HEK293 (cell line): ENCODE measurements around the gene NAA25.

ENCODE experiments used
- CTCF ChIP-seq: fragments of 450-650 bp; formaldehyde crosslinking; IDR thresholded peaks from 2 replicates; pipeline ENCODE4 v1.5.1; 2016; ENCODE audit warnings: missing biosample characterization, missing genetic modification characterization
- OSR2 ChIP-seq: fragments of 450-650 bp; formaldehyde crosslinking; IDR thresholded peaks from 2 replicates; pipeline ENCODE4 v1.5.1; 2016; ENCODE audit warnings: missing biosample characterization, missing genetic modification characterization
- PRDM10 ChIP-seq: fragments of 450-650 bp; formaldehyde crosslinking; IDR thresholded peaks from 2 replicates; pipeline ENCODE4 v1.5.1; 2016; ENCODE audit warnings: missing biosample characterization, missing genetic modification characterization
- SETDB1 ChIP-seq: IDR thresholded peaks from one replicate; pipeline ENCODE4 v1.6.1; 2017; ENCODE audit warnings: mild to moderate bottlenecking, low read length, moderate library complexity, mixed read lengths; ENCODE audit not compliant: insufficient read length
- SP7 ChIP-seq: fragments of 450-650 bp; formaldehyde crosslinking; IDR thresholded peaks from 2 replicates; pipeline ENCODE4 v1.5.1; 2016; ENCODE audit warnings: missing biosample characterization, missing genetic modification characterization
- ZBTB48 ChIP-seq: fragments of 450-650 bp; formaldehyde crosslinking; IDR thresholded peaks from 2 replicates; pipeline ENCODE4 v1.5.1; 2016; ENCODE audit warnings: missing biosample characterization, missing genetic modification characterization
- ZBTB6 ChIP-seq: fragments of 450-650 bp; formaldehyde crosslinking; IDR thresholded peaks from 2 replicates; pipeline ENCODE4 v1.5.1; 2017; ENCODE audit warnings: missing biosample characterization, missing genetic modification characterization
- ZBTB7A ChIP-seq: fragments of 450-650 bp; formaldehyde crosslinking; IDR thresholded peaks from 2 replicates; pipeline ENCODE4 v1.5.1; 2016; ENCODE audit warnings: low read depth, missing biosample characterization, missing genetic modification characterization
- ZIC2 ChIP-seq: fragments of 450-650 bp; formaldehyde crosslinking; IDR thresholded peaks from 2 replicates; pipeline ENCODE4 v1.5.1; 2016; ENCODE audit warnings: missing biosample characterization, missing genetic modification characterization
- ZNF10 ChIP-seq: fragments of 450-650 bp; formaldehyde crosslinking; IDR thresholded peaks from 2 replicates; pipeline ENCODE4 v1.5.1; 2017; ENCODE audit warnings: missing biosample characterization, missing genetic modification characterization
- ZNF121 ChIP-seq: fragments of 450-650 bp; formaldehyde crosslinking; IDR thresholded peaks from 2 replicates; pipeline ENCODE4 v1.5.1; 2016; ENCODE audit warnings: missing biosample characterization, missing genetic modification characterization
- ZNF132 ChIP-seq: fragments of 450-650 bp; formaldehyde crosslinking; IDR thresholded peaks from 2 replicates; pipeline ENCODE4 v1.5.1; 2017; ENCODE audit warnings: missing biosample characterization, missing genetic modification characterization, borderline replicate concordance
- ZNF202 ChIP-seq: fragments of 450-650 bp; formaldehyde crosslinking; IDR thresholded peaks from 2 replicates; pipeline ENCODE4 v1.5.1; 2016; ENCODE audit warnings: missing biosample characterization, missing genetic modification characterization, borderline replicate concordance
- ZNF24 ChIP-seq: fragments of 450-650 bp; formaldehyde crosslinking; IDR thresholded peaks from 2 replicates; pipeline ENCODE4 v1.5.1; 2016; ENCODE audit warnings: missing biosample characterization, missing genetic modification characterization
- ZNF266 ChIP-seq: fragments of 450-650 bp; formaldehyde crosslinking; IDR thresholded peaks from 2 replicates; pipeline ENCODE4 v1.5.1; 2016; ENCODE audit warnings: missing biosample characterization, missing genetic modification characterization, low read depth
- ZNF292 ChIP-seq: fragments of 450-650 bp; formaldehyde crosslinking; IDR thresholded peaks from 2 replicates; pipeline ENCODE4 v1.5.1; 2016; ENCODE audit warnings: low read depth, missing biosample characterization, missing genetic modification characterization, borderline replicate concordance
- ZNF350 ChIP-seq: fragments of 450-650 bp; formaldehyde crosslinking; IDR thresholded peaks from 2 replicates; pipeline ENCODE4 v1.5.0; 2017; ENCODE audit warnings: missing biosample characterization, mild to moderate bottlenecking, missing genetic modification characterization
- ZNF449 ChIP-seq: fragments of 450-650 bp; formaldehyde crosslinking; IDR thresholded peaks from 2 replicates; pipeline ENCODE4 v1.5.1; 2017; ENCODE audit warnings: missing biosample characterization, mild to moderate bottlenecking, missing genetic modification characterization, moderate library complexity
- ZNF488 ChIP-seq: fragments of 450-650 bp; formaldehyde crosslinking; IDR thresholded peaks from 2 replicates; pipeline ENCODE4 v1.5.1; 2016; ENCODE audit warnings: missing biosample characterization, missing genetic modification characterization
- ZNF658 ChIP-seq: fragments of 450-650 bp; formaldehyde crosslinking; IDR thresholded peaks from 2 replicates; pipeline ENCODE4; 2016; ENCODE audit warnings: missing biosample characterization, missing genetic modification characterization
- ZNF677 ChIP-seq: fragments of 450-650 bp; IDR thresholded peaks from 2 replicates; pipeline ENCODE4 v1.5.0; 2018; ENCODE audit warnings: missing biosample characterization, mild to moderate bottlenecking, missing genetic modification characterization, moderate library complexity
- ZNF692 ChIP-seq: fragments of 450-650 bp; formaldehyde crosslinking; IDR thresholded peaks from 2 replicates; pipeline ENCODE4 v1.5.1; 2016; ENCODE audit warnings: missing biosample characterization, missing genetic modification characterization
- ZNF768 ChIP-seq: fragments of 450-650 bp; formaldehyde crosslinking; IDR thresholded peaks from 2 replicates; pipeline ENCODE4 v1.5.1; 2018; ENCODE audit warnings: missing biosample characterization, mild to moderate bottlenecking, missing genetic modification characterization
- ZNF830 ChIP-seq: fragments of 450-650 bp; IDR thresholded peaks from 2 replicates; pipeline ENCODE4 v1.5.0; 2018; ENCODE audit warnings: missing biosample characterization, missing genetic modification characterization, low read depth, mild to moderate bottlenecking, moderate library complexity
- ZSCAN16 ChIP-seq: fragments of 450-650 bp; formaldehyde crosslinking; IDR thresholded peaks from 2 replicates; pipeline ENCODE4 v1.5.1; 2016; ENCODE audit warnings: missing biosample characterization, missing genetic modification characterization
- ZSCAN23 ChIP-seq: fragments of 450-650 bp; formaldehyde crosslinking; IDR thresholded peaks from 2 replicates; pipeline ENCODE4 v1.5.1; 2016; ENCODE audit warnings: missing biosample characterization, missing genetic modification characterization
- TF ChIP-seq, protein P1 (sequence below): fragments of 450-650 bp; formaldehyde crosslinking; IDR thresholded peaks from 2 replicates; pipeline ENCODE4 v1.5.1; 2016; ENCODE audit warnings: missing biosample characterization, missing genetic modification characterization

The NAA25 gene

DNA sequence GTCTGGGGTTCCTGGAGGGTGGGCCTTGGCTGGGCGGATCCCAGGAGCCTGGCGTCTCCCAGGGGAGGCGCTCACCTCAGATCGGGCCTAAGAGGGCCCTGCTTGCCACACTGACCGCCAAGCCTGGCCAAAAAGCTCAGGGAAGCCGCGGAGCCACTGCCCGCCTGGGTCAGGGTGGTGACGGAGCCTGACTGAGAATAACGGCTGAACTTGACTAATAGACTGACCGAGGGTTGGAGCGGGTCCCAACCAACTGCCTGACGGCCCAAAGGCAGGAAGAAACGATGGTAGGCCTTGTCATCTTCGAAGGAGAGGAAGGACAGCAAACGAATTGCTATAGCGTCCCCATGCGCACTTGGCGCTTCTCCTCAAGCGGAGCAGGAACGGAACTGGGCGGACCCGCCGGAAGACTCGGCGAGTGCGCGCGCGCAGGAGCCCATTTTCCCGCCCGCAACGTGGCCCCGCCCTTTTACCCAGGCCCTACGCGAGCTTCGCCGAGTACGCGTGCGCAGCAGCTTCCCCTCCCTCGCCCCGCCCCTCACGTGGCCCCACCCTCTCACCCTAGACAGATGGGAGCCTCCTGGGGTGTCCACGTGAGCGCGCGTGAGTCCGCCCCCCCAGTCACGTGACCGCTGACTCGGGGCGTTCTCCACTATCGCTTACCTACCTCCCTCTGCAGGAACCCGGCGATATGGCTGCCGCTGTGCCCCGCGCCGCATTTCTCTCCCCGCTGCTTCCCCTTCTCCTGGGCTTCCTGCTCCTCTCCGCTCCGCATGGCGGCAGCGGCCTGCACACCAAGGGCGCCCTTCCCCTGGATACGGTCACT is 95.6 kb downstream of the NAA25 start, which contains the start of the genes ERP29 and TMEM116 (continued):
- TF ChIP-seq CTCF (tag by site-specific recombination) (peak; percentile 70), OSR2 (tag by site-specific recombination) (no peak; the same call in 1 of the 2 replicates), SETDB1 (peak; percentile 29), ZNF449 (peak; percentile 39; the same call in 1 of the 2 replicates), ZNF658 (tag by site-specific recombination) (no peak), ZBTB6 (no peak), PRDM10 (tag by site-specific recombination) (no peak), ZNF132 (tag by site-specific recombination) (no peak), ZIC2 (tag by site-specific recombination) (peak; percentile 77), ZNF677 (no peak), ZBTB7A (0 out of 2 replicates have a peak, but pooled peaks have one; percentile 20), ZNF24 (tag by site-specific recombination) (peak; percentile 57), ZNF121 (tag by site-specific recombination) (0 out of 2 replicates have a peak, but pooled peaks have one; percentile 8), ZNF768 (tag by site-specific recombination) (no peak), ZSCAN16 (tag by site-specific recombination) (no peak), ZNF830 (tag by site-specific recombination) (no peak), ZNF202 (tag by site-specific recombination) (no peak), ZNF692 (tag by site-specific recombination) (peak; percentile 81), ZNF350 (tag by site-specific recombination) (no peak), ZSCAN23 (tag by site-specific recombination) (0 out of 2 replicates have a peak, but pooled peaks have one; percentile 30), ZBTB48 (tag by site-specific recombination) (peak; percentile 73), ZNF292 (tag by site-specific recombination) (no peak), ZNF488 (no peak), ZNF266 (no peak), SP7 (peak; percentile 71), ZNF10 (tag by site-specific recombination) (0 out of 2 replicates have a peak, but pooled peaks have one; percentile 49)
- TF ChIP-seq, protein P1, sequence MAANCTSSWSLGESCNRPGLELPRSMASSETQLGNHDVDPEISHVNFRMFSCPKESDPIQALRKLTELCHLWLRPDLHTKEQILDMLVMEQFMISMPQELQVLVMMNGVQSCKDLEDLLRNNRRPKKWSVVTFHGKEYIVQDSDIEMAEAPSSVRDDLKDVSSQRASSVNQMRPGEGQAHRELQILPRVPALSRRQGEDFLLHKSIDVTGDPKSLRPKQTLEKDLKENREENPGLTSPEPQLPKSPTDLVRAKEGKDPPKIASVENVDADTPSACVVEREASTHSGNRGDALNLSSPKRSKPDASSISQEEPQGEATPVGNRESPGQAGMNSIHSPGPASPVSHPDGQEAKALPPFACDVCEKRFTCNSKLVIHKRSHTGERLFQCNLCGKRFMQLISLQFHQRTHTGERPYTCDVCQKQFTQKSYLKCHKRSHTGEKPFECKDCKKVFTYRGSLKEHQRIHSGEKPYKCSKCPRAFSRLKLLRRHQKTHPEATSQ (tag by site-specific recombination), result 0 out of 2 replicates have a peak, but pooled peaks have one; percentile 36
